Activated B cell treated with CpG ODN at 0.5 μM for 24 hours (primary cell): ENCODE data around the gene SLC37A1. TPM values are rescaled to one million over a fixed set of nuclear protein-coding genes. Genes with fewer than 3 reads are reported as not detected.

Source experiments
- ATAC-seq: fragments of 200-7000 bp; cut with Tn5 transposase; one replicate; pipeline ENCODE4 v1.10.0; 2021; ENCODE audit warnings: low read depth, mild to moderate bottlenecking, moderate library complexity
- CTCF ChIA-PET: fragments of 350-600 bp; sonication (Branson Sonifier 250); formaldehyde crosslinking; loops from one replicate; lab custom pipeline; 2021; ENCODE audit warnings: antibody characterized with exemption; lab: Charles Lee
- POLR2A ChIA-PET: fragments of 350-600 bp; sonication (Branson Sonifier 250); formaldehyde crosslinking; loops from one replicate; lab custom pipeline; 2021; ENCODE audit warnings: antibody characterized with exemption; lab: Charles Lee
- DNase-seq: peaks from one replicate; pipeline ENCODE4 v3.0.0; 2022
- H3K27ac Mint-ChIP-seq: one replicate; pipeline ENCODE4 v1.8.0; 2020; ENCODE audit warnings: mixed read lengths
- H3K27me3 Mint-ChIP-seq: one replicate; pipeline ENCODE4 v1.8.0; 2021; ENCODE audit warnings: mixed read lengths
- H3K36me3 Mint-ChIP-seq: one replicate; pipeline ENCODE4 v1.8.0; 2021; ENCODE audit warnings: low read depth, mixed read lengths
- H3K4me1 Mint-ChIP-seq: one replicate; pipeline ENCODE4 v1.8.0; 2021; ENCODE audit warnings: mixed read lengths
- H3K4me3 Mint-ChIP-seq: one replicate; pipeline ENCODE4 v1.8.0; 2020; ENCODE audit warnings: mild to moderate bottlenecking, mixed read lengths
- H3K9me3 Mint-ChIP-seq: one replicate; pipeline ENCODE4 v1.8.0; 2020; ENCODE audit warnings: mixed read lengths
- intact Hi-C: fragments of 100-400 bp; cut with micrococcal nuclease; formaldehyde crosslinking; loops from one replicate; pipeline ENCODE4 v1.15.1; 2024
- total RNA-seq: library from RNA; stranded (reverse); gene quantifications from 2 replicates; pipeline ENCODE4 v1.2.3, GENCODE V29; 2022
- TF ChIP-seq, protein P1 (sequence below): fragments of 200-600 bp; IDR thresholded peaks from one replicate; pipeline ENCODE4 v1.8.0; 2022; ENCODE audit warnings: antibody characterized with exemption, mild to moderate bottlenecking

The SLC37A1 gene
- total RNA-seq, 1 donor from 2014 or later = 47.9 TPM

DNA sequence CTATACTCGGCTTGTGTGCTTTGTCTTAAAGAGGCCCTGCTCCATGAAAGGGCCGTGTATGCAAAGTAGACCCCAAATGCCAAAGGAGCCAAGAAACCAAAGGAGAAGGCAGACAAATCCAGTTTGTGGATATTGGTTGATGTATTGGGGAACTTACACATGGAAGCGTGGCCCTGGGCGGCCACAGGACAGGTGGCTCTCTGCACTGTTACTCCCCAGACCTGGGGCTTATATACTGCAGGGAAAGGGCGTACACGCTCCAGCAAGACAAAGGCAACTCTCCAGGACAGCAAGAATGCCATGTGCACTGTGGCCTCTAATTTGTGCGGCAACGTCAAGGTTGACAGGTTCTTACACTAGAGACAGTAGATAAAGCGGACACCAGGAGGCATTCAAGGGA, 42.4 kb upstream of the SLC37A1 start:
- ATAC-seq = no peak
- POLR2A ChIA-PET = no interaction called here
- intact Hi-C loops = no loop called here
- H3K36me3 Mint-ChIP-seq = no peaks in the 10 kb centered on the region
- peaks cover 12% of the 10 kb centered on the region for H3K27me3 Mint-ChIP-seq
- CTCF ChIA-PET = no interaction called here
- H3K27ac Mint-ChIP-seq = no peak overlapping the region
- no peak overlapping the region for H3K4me3 Mint-ChIP-seq
- peak; percentile 4 for DNase-seq
- TF ChIP-seq, protein P1, sequence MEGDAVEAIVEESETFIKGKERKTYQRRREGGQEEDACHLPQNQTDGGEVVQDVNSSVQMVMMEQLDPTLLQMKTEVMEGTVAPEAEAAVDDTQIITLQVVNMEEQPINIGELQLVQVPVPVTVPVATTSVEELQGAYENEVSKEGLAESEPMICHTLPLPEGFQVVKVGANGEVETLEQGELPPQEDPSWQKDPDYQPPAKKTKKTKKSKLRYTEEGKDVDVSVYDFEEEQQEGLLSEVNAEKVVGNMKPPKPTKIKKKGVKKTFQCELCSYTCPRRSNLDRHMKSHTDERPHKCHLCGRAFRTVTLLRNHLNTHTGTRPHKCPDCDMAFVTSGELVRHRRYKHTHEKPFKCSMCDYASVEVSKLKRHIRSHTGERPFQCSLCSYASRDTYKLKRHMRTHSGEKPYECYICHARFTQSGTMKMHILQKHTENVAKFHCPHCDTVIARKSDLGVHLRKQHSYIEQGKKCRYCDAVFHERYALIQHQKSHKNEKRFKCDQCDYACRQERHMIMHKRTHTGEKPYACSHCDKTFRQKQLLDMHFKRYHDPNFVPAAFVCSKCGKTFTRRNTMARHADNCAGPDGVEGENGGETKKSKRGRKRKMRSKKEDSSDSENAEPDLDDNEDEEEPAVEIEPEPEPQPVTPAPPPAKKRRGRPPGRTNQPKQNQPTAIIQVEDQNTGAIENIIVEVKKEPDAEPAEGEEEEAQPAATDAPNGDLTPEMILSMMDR = no peak
- H3K9me3 Mint-ChIP-seq = no peaks in the 10 kb centered on the region
- H3K4me1 Mint-ChIP-seq = peaks cover 46% of the 10 kb centered on the region

DNA sequence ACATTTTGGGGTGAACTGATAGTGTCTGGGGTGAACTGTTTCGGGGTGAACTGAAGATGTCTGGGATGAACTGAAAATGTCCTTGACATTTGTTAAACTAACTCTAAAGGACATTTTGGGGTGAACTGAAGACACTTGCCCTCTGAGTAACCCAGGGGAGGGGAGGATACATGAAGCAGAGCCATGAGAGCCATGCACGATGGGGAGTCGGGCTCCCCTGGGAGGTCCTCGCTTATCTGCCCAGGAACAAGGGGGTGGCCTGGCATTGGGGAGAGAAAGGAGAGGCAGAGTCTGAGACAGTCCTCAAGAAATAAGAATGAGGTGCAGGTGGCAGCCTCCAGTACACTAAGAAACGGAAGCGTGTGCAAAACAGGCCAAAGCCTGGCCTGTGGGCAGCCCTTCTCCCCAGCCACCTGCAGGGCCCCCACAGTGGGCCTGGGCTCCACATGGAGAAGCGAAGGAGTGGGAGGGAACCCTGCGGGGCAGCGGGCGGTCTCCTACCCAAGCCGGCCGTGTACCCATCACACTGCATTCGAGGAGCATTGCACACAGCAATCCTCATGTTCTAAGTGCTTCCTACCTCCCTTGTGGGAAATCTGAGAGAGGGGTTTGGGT, 41.8 kb upstream of the SLC37A1 start:
- no peak for ATAC-seq
- intact Hi-C loops = no loop called here
- peak; percentile 3 for DNase-seq
- Mint-ChIP-seq H3K36me3 (no peaks in the 10 kb centered on the region), H3K27ac (no peak overlapping the region), H3K9me3 (no peaks in the 10 kb centered on the region), H3K27me3 (peaks cover 12% of the 10 kb centered on the region), H3K4me3 (no peak overlapping the region), H3K4me1 (peaks cover 42% of the 10 kb centered on the region)
- ChIA-PET POLR2A (no interaction called here), CTCF (no interaction called here)
- TF ChIP-seq, protein P1 = no peak

DNA sequence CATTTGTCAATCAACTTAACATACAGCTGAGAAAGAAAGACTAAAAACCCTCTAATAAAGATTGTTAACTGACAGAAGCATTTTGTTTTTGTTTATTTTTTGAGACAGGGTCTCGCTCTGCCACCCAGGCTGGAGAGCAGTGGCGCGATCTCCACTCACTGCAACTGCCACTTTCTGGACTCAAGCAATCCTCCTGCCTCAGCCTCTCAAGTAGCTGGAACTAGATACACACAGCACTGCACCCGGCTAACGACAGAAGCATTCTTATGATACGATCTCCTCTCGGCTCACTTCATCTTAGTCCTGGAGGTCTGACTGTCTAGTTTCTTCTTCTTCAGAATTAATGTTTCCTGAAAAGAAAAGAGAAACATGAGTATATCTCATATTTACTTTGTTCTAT, 41.1 kb upstream of the SLC37A1 start:
- Mint-ChIP-seq H3K9me3 (no peaks in the 10 kb centered on the region), H3K36me3 (no peaks in the 10 kb centered on the region), H3K4me3 (no peak overlapping the region), H3K27ac (no peak overlapping the region), H3K27me3 (peaks cover 13% of the 10 kb centered on the region), H3K4me1 (peaks cover 35% of the 10 kb centered on the region)
- ATAC-seq = no peak
- no peak for DNase-seq
- ChIA-PET POLR2A (no interaction called here), CTCF (no interaction called here)
- TF ChIP-seq, protein P1 = no peak
- intact Hi-C loops = no loop called here

DNA sequence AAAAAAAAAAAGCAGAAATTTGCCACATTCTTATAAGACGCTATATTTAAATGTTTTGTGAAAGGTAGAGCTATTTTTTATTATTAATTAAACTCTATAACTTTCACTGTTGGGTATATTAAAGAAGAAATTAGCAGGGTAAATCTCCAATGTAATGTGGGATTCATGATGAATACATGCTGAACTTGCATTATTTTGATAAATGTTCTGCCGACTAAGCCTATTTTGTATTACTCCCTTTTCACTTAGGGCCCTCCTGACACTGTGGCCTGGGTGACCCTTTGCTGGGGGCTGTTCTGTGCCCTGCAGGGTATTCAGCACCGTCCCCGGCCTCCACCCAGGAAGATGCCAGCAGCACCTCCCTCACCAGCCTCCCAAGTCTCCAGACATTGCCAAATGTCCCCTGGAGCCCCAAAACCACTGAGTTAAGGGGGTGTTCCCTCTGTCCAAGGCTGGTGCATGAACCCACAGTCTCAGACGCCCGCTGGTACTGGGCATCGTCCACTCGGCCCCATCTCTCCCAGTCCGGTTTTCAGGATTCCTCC, 40.1 kb upstream of the SLC37A1 start:
- intact Hi-C loops = loop anchor here (1.0 to 2.0 kb wide), 4 partner anchors 8 to 52 kb away; partner anchors contain the start of gene RSPH1
- H3K27ac Mint-ChIP-seq = no peak overlapping the region

More for the DNA sequence above, 40.1 kb upstream of the SLC37A1 start:
- TF ChIP-seq, protein P1 = no peak
- Mint-ChIP-seq H3K4me3 (no peak overlapping the region), H3K4me1 (peaks cover 28% of the 10 kb centered on the region), H3K27me3 (peaks cover 12% of the 10 kb centered on the region), H3K9me3 (no peaks in the 10 kb centered on the region), H3K36me3 (no peaks in the 10 kb centered on the region)
- ChIA-PET CTCF (no interaction called here), POLR2A (interaction anchor here (1.0 kb wide), 1 partner anchor 62 kb away, joined by 5 read pairs; no protein-coding TSS in a partner anchor)
- DNase-seq = no peak
- no peak for ATAC-seq
